NK-92 treated with Interleukin-12 subunit alpha and Interleukin-12 subunit beta, amount 100 ng/mL, for 24 hours (cell line): ENCODE measurements around the gene FSIP1.

Experiments used
- DNase-seq: peaks from one replicate; lab custom pipeline; 2025; lab: John Stamatoyannopoulos, UW

Gene FSIP1

GRCh38 chr15:39756806-39757522 lies 25.7 kb downstream of the FSIP1 start:
- DNase-seq: no peak

DNA sequence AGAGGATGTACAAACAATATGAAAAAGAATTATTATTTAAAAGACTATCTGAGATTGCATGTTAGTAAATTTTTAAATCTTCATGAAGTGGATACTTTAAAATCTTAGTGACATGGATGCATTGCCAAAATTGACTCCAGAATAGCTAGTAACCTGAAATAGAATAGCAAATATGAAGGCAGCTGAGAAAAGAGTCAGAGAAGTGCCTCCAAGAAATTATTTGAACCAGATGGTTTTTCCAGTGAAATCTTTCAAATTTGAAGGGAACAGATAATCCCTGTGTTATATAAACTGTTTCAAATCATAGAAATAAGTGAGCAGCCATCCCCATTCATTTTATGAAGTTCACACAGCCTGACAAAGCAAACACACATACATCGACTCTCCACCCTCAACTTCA lies 29.6 kb downstream of the FSIP1 start:
- DNase-seq: no peak

DNA sequence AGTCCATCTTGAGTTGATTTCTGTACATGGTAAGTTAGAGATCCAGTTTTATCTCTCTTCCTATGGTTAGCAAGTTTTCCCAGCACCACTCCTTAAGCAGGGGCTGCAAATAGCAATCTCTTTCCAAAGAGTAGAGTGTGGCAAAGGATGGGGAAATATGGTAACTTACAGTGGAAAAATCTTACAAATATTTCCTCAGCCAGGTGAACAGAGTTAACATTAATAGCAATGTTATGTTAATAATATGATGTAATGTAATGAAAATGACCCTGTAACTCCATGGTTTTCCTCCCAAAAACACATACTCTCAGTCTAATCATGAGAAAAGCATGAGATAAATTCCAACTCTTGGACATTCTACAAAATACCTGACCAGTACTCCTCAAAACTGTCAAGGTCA lies 30.4 kb downstream of the FSIP1 start:
- no peak for DNase-seq

DNA sequence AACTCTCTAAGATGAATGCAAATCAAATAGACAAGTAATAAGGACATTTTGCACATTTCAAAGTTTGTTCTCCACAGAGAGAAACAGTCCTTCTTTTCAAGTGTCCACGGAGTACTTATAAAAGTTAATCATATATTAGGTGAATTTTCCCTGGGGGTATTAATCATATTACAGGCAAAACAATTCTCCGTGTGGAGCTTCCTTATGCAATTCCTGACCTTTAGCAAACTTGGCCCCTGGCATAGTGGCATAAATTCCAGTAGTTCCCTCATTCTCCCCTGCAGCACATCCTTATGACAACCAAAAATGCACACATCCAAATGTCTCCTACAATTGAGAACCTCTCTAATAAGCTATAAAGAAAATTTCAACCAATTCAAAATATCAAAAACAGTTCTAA lies 34.4 kb downstream of the FSIP1 start:
- no peak for DNase-seq

DNA sequence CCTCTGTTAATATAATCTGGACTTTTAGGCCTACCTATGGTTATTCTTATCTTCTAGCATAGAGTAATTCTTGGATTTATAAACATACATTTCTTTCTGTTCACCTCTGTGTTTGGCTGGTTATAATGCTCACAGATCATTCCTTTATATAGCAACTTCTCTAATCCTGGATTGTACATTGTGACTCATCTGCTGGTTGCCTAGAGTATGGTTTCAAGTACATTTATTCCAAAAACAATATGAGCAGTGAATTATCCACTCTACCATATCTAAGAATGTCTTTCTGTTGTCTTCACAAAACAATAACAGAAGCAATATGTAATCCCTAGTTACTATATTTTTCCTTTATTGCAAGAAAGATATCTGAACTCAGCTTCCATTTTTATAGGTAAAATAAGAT lies 35.3 kb downstream of the FSIP1 start:
- DNase-seq: no peak

GRCh38 chr15:39746714-39747276 lies 35.8 kb downstream of the FSIP1 start:
- DNase-seq: no peak

DNA sequence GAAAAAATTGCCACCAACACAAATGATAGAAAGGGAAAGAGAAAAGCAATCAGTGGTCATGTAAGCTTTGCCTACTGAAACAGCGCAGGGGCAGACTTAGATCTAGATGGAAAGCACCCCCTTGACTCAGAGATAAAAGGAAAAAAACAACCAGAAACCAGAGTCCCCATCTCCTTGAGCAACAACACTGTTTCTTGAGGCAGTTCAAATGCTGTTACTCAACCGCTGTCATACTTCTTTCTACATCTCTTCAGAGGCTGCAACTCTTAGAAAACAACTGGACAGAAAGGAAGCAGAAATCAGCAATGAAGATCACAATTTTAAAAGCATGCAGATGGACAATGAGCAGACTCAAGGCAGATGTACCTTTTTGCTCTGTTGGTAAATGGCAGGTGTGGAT lies 36.5 kb downstream of the FSIP1 start:
- DNase-seq: no peak

DNA sequence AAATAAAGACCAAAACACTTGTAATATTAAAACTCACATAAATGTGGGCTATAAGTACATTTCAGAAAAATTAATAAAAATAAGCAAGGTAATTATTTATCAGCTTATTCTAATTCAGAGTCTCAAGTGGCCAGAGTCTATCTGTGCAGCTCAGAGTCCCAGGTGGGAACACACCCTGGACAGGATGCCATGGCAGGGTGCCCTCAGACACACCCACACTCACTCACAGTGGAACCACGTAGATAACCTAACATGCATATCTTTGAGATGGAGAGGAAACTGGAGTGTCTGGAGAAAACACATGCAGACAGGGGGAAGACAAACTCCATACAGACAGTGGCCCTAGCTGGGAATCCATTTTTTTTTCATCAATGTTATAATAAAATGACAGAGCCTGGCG lies 37.2 kb downstream of the FSIP1 start:
- no peak for DNase-seq

GRCh38 chr15:39744334-39745103 lies 38.1 kb downstream of the FSIP1 start:
- DNase-seq: no peak

DNA sequence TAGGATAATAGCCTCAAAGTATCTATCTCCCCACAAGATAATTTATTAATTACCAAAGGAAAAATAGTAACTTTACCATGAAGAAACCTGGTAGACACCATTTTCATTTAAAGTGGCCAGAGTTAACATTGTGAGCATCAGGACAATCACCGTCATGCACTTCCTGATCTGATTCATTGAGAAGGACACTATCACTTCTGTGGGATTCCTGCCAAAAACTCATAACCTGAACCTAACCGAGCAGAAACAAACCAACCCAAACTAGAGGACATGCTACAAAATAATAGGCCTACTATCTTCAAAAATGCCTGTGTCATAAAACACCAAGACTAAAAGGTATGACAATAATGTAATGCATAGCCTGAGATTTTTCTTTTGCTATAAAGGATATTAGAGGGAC lies 39.0 kb downstream of the FSIP1 start:
- no peak for DNase-seq

GRCh38 chr15:39741258-39741657 lies 41.4 kb downstream of the FSIP1 start:
- DNase-seq: no peak

GRCh38 chr15:39738998-39739397 lies 43.6 kb downstream of the FSIP1 start:
- no peak for DNase-seq

GRCh38 chr15:39737196-39737550 lies 45.5 kb downstream of the FSIP1 start:
- DNase-seq: no peak

DNA sequence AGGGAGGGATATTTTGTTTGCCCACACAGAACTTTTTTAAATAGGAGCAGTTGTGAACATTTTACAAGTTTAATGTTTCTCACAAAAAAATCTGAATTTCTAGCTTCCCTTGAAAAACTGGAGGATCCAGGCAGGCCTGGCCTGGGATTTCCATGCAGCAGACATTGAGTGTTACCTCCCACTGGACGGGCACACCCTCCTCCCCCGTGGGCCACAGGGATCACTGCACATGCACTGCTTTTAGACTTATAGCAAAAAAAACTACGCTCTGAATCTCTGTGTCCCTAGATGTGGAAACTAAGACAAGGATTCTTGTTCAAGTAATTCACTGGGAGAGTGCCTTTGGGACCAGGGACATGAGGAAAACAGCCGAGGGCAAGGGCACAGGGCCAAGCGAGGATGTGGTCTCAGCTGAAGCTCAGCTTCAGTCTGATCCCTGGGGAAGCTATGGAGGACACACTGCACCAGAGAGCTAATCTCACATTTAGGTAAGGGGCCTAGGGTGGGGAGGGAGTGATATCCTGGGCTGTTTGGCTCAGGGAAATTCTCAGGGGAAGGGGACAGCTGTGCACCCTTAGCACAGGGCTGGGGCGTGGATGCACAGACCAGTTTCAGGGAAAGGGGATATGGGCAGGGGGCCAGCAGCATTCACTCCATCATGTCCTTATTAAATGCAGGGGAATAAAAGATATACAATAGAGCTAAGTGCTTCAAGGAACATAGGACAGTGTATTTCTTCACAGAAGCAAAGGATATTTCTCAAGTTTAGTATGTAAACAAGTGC lies 46.0 kb downstream of the FSIP1 start:
- DNase-seq: no peak

DNA sequence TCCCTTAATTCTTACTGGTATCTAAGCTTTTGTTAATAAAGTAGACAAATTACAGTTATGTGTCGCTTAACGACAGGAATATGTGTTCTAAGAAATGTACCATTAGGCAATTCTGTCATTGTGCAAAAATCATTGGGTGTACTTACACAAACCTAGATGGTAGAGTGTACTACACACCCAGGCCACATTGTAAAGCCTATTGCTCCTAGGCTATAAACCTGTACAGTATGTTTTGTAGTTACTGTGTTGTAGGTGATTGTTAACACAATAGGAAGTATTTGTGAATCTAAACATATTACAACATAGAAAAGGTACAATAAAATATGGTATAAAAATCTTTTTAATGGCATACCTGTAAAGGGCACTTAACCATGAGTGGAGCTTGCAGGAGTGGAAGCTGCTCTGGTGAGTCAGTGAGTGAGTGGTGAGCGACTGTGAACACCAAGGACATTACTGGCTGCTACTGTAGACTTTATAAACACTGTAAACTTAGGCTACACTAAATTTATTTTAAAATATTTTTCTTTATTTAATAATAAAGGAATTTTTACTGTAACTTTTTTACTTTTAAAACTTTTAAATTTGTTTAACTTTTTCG lies 47.4 kb downstream of the FSIP1 start:
- DNase-seq: no peak

- no peak for DNase-seq
These were observed 51.4 kb downstream of the FSIP1 start for GRCh38 chr15:39731266-39731665.

- no peak for DNase-seq
These were observed 52.1 kb downstream of the FSIP1 start for GRCh38 chr15:39730552-39730951.

DNA sequence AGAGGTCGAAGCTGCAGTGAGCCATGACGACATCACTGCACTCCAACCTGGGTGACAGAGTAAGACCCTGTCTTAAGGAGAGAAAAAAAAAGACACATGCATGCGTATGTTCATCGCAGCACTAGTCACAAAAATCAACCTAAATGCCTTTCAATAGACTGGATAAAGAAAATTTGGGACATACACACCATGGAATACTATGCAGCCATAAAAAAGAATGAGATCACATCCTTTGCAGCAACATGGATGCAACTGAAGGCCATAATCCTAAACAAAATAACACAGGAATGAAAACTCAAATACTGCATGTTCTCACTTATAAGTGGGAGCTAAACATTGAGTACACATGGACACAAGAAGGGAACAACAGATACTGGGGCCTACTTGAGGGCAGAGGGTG lies 53.1 kb downstream of the FSIP1 start:
- no peak for DNase-seq

- no peak for DNase-seq
These were observed 53.8 kb downstream of the FSIP1 start for GRCh38 chr15:39728845-39729244.

DNA sequence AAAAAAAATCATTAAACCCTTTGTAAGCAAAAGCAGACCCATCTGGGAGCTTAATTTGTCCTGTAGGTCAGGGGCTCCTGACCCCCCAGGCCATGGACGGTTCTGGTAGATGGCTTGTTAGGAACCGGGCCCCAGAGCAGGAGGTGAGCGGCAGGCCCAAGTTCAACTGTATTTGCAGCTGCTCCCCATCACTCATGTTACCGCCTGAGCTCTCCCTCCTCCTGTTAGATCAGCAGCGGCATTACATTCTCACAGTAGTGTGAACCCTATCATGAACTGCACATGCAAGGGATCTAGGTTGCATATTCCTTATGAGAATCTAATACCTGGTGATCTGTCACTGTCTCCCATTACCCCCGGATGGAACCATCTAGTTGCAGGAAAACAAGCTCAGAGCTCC lies 60.7 kb downstream of the FSIP1 start:
- DNase-seq: no peak

GRCh38 chr15:39720621-39721611 lies 61.7 kb downstream of the FSIP1 start:
- no peak for DNase-seq
